Measurements from ENCODE around the gene PSME4. TPM values are rescaled to one million over a fixed set of nuclear protein-coding genes. Genes with fewer than 3 reads are reported as not detected.
A peak's percentile ranks its signal among the peaks of the same experiment; 100 is the strongest.

The PSME4 gene
- total and polyA plus RNA-seq, 2 of the 13 experiments (the other 11 are each of a cell fraction or from before 2014, with no cell fraction given), result 52.1 to 77.8 TPM

DNA sequence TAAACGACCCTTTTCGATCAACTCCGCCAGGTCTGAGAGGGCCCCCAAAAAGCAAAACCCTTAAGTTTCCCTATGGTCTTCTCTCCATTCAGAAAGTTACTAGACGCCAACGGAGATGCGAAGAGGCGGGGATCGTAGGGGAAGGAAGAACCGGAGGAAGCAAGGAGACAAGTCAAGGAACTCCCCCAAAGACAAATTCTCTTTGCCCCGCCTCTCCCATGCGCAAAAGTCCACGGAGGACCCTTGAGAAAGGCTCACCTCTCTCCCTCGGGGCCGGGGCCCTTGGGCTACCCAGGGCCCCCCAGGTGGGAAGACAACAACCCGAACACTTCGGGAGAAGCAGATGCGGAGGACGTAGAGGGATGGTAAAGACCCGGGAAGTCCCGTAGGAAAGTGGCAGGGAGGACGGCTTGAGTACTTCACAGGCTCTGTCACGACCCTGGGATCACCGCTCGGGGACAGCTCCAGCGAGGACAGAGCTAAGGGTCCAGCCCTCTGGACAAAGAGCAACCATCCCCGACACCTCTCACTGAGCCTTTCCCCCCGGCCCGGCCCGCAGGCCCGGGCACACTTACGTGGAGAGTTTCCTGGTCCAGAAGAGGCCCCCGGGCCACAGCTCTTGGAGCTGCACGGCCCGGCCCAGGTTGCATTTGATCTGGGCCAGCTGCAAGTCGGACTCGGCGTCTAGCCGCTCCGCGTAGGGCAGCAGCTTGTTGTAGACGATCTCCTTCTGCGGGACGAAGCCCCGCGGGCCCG is 647 bp downstream of the PSME4 start (continued):
- TF ChIP-seq, protein P1, sequence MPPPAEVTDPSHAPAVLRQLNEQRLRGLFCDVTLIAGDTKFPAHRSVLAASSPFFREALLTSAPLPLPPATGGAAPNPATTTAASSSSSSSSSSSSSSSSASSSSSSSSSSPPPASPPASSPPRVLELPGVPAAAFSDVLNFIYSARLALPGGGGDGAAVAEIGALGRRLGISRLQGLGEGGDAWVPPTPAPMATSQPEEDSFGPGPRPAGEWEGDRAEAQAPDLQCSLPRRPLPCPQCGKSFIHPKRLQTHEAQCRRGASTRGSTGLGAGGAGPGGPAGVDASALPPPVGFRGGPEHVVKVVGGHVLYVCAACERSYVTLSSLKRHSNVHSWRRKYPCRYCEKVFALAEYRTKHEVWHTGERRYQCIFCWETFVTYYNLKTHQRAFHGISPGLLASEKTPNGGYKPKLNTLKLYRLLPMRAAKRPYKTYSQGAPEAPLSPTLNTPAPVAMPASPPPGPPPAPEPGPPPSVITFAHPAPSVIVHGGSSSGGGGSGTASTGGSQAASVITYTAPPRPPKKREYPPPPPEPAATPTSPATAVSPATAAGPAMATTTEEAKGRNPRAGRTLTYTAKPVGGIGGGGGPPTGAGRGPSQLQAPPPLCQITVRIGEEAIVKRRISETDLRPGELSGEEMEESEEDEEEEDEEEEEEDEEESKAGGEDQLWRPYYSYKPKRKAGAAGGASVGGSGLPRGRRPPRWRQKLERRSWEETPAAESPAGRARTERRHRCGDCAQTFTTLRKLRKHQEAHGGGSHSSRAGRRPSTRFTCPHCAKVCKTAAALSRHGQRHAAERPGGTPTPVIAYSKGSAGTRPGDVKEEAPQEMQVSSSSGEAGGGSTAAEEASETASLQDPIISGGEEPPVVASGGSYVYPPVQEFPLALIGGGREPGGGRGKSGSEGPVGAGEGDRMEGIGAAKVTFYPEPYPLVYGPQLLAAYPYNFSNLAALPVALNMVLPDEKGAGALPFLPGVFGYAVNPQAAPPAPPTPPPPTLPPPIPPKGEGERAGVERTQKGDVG (CRISPR knock-in tag; IDR thresholded peaks at IDR 0.05; ENCODE audit: borderline replicate concordance), result no peak
- no peak for TF ChIP-seq ISX (CRISPR knock-in tag; conservative IDR thresholded peaks at IDR 0.05)
- TF ChIP-seq ZNF550 (CRISPR knock-in tag; IDR thresholded peaks at IDR 0.05; ENCODE audit: borderline replicate concordance), result no peak
- 0 out of 2 replicates have a peak, but pooled peaks have one; percentile 0 for TF ChIP-seq ZNF501 (CRISPR knock-in tag; IDR thresholded peaks at IDR 0.05)
- no peak for TF ChIP-seq ZNF367 (CRISPR knock-in tag; IDR thresholded peaks at IDR 0.05; ENCODE audit: borderline replicate concordance)
- no peak for TF ChIP-seq GTF3A (CRISPR knock-in tag; conservative IDR thresholded peaks at IDR 0.05)
- TF ChIP-seq ZNF75D (CRISPR knock-in tag; IDR thresholded peaks at IDR 0.05; ENCODE audit: borderline replicate concordance), result no peak
- no peak for TF ChIP-seq SMAD9 (CRISPR knock-in tag; IDR thresholded peaks at IDR 0.05)
- TF ChIP-seq ZNF879 (CRISPR knock-in tag; IDR thresholded peaks at IDR 0.05), result no peak
- TF ChIP-seq, protein P2, sequence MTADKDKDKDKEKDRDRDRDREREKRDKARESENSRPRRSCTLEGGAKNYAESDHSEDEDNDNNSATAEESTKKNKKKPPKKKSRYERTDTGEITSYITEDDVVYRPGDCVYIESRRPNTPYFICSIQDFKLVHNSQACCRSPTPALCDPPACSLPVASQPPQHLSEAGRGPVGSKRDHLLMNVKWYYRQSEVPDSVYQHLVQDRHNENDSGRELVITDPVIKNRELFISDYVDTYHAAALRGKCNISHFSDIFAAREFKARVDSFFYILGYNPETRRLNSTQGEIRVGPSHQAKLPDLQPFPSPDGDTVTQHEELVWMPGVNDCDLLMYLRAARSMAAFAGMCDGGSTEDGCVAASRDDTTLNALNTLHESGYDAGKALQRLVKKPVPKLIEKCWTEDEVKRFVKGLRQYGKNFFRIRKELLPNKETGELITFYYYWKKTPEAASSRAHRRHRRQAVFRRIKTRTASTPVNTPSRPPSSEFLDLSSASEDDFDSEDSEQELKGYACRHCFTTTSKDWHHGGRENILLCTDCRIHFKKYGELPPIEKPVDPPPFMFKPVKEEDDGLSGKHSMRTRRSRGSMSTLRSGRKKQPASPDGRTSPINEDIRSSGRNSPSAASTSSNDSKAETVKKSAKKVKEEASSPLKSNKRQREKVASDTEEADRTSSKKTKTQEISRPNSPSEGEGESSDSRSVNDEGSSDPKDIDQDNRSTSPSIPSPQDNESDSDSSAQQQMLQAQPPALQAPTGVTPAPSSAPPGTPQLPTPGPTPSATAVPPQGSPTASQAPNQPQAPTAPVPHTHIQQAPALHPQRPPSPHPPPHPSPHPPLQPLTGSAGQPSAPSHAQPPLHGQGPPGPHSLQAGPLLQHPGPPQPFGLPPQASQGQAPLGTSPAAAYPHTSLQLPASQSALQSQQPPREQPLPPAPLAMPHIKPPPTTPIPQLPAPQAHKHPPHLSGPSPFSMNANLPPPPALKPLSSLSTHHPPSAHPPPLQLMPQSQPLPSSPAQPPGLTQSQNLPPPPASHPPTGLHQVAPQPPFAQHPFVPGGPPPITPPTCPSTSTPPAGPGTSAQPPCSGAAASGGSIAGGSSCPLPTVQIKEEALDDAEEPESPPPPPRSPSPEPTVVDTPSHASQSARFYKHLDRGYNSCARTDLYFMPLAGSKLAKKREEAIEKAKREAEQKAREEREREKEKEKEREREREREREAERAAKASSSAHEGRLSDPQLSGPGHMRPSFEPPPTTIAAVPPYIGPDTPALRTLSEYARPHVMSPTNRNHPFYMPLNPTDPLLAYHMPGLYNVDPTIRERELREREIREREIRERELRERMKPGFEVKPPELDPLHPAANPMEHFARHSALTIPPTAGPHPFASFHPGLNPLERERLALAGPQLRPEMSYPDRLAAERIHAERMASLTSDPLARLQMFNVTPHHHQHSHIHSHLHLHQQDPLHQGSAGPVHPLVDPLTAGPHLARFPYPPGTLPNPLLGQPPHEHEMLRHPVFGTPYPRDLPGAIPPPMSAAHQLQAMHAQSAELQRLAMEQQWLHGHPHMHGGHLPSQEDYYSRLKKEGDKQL (CRISPR knock-in tag; IDR thresholded peaks at IDR 0.05; ENCODE audit: low read depth), result no peak
- no peak for TF ChIP-seq ZNF484 (CRISPR knock-in tag; IDR thresholded peaks at IDR 0.05; ENCODE audit: borderline replicate concordance, low read depth)
- no peak for TF ChIP-seq PCBP2 (optimal IDR thresholded peaks at IDR 0.05; ENCODE audit: low read depth, low read length, poor library complexity, severe bottlenecking)
- TF ChIP-seq, protein P3, sequence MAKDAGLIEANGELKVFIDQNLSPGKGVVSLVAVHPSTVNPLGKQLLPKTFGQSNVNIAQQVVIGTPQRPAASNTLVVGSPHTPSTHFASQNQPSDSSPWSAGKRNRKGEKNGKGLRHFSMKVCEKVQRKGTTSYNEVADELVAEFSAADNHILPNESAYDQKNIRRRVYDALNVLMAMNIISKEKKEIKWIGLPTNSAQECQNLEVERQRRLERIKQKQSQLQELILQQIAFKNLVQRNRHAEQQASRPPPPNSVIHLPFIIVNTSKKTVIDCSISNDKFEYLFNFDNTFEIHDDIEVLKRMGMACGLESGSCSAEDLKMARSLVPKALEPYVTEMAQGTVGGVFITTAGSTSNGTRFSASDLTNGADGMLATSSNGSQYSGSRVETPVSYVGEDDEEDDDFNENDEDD (CRISPR knock-in tag; IDR thresholded peaks at IDR 0.05; ENCODE audit: borderline replicate concordance), result no peak
- no peak for TF ChIP-seq MAZ (IDR thresholded peaks at IDR 0.05; ENCODE audit: borderline replicate concordance, low read depth, low read length)
- TF ChIP-seq MAZ (CRISPR knock-in tag; IDR thresholded peaks at IDR 0.05; ENCODE audit: low read depth), result no peak; the same call in 1 of the 2 replicates
- TF ChIP-seq ZNF225 (CRISPR knock-in tag; IDR thresholded peaks at IDR 0.05), result peak; percentile 39; the same call in 1 of the 2 replicates
- TF ChIP-seq REPIN1 (CRISPR knock-in tag; IDR thresholded peaks at IDR 0.05; ENCODE audit: borderline replicate concordance, low read depth), result 0 out of 2 replicates have a peak, but pooled peaks have one; percentile 11
- no peak for TF ChIP-seq ZSCAN22 (CRISPR knock-in tag; IDR thresholded peaks at IDR 0.05)
- 0 out of 2 replicates have a peak, but pooled peaks have one; percentile 21 for TF ChIP-seq ZSCAN12 (CRISPR knock-in tag; IDR thresholded peaks at IDR 0.05)
- TF ChIP-seq TBP (CRISPR knock-in tag; IDR thresholded peaks at IDR 0.05), result no peak

Data from HepG2 (cell line).